ENCODE data around the gene NUP210L. TPM values are rescaled to one million over a fixed set of nuclear protein-coding genes. Genes with fewer than 3 reads are reported as not detected.
A peak's percentile ranks its signal among the peaks of the same experiment; 100 is the strongest.

NUP210L gene
- total and polyA plus RNA-seq, 9 of the 15 experiments (the other 6 are each of a cell fraction or from before 2014, with no cell fraction given): 0.01 to 0.04 TPM; not detected in 7

- TF ChIP-seq ARHGAP35 (IDR thresholded peaks at IDR 0.05; ENCODE audit: partially characterized antibody) (no peak), BRD9 (IDR thresholded peaks at IDR 0.05; ENCODE audit: low read depth, partially characterized antibody) (no peak), KLF6 (CRISPR knock-in tag; IDR thresholded peaks at IDR 0.05; ENCODE audit: borderline replicate concordance) (no peak), XRCC4 (IDR thresholded peaks at IDR 0.05; ENCODE audit: extremely low read depth, insufficient read depth, insufficient read length) (no peak), NFRKB (IDR thresholded peaks at IDR 0.05; ENCODE audit: low read depth) (peak; percentile 85), ZBTB11 (CRISPR knock-in tag; IDR thresholded peaks at IDR 0.05) (peak in 1 of 3 experiments; percentile 86; a peak in 3 of 6 replicates), SRSF9 (IDR thresholded peaks at IDR 0.05; ENCODE audit: borderline replicate concordance, low read depth, low read length) (no peak), HDAC6 (IDR thresholded peaks at IDR 0.05; ENCODE audit: low read depth, low read length) (no peak), E2F4 (CRISPR knock-in tag; IDR thresholded peaks at IDR 0.05; ENCODE audit: low read depth) (no peak), CBFA2T2 (conservative IDR thresholded peaks at IDR 0.05) (peak; percentile 62; the same call in 1 of the 2 replicates), ZC3H11A (IDR thresholded peaks at IDR 0.05; ENCODE audit: low read depth, low read length) (no peak), RNF219 (CRISPR knock-in tag; IDR thresholded peaks at IDR 0.05) (no peak), TEAD4 (IDR thresholded peaks at IDR 0.05; ENCODE audit: low read length) (no peak), TEAD4 (CRISPR knock-in tag; IDR thresholded peaks at IDR 0.05; ENCODE audit: borderline replicate concordance) (no peak), ZNF134 (CRISPR knock-in tag; conservative IDR thresholded peaks at IDR 0.05) (no peak), SMAD2 (IDR thresholded peaks at IDR 0.05; ENCODE audit: low read depth, low read length) (no peak), STAT6 (CRISPR knock-in tag; IDR thresholded peaks at IDR 0.05) (no peak; the same call in 1 of the 2 replicates)
Observed at GRCh38 chr1:153967107-153967999, 187.5 kb downstream of the NUP210L start, which contains the start of gene CREB3L4 (continued).

Measured in K562 (cell line).